NCI-H128 (cell line): Measurements from ENCODE around the gene CDYL.
A peak's percentile ranks its signal among the peaks of the same experiment; 100 is the strongest.
"Not testable (repeated sequence)": the region's sequence is repeated elsewhere in the genome, so short reads cannot be mapped to it uniquely, and the experiment has no call there.

Experiments used
- DNase-seq: peaks from one replicate; lab custom pipeline; 2025; ENCODE audit not compliant: unreplicated experiment; lab: John Stamatoyannopoulos, UW

Gene CDYL

GRCh38 chr6:4987432-4987831, 211.2 kb downstream of the CDYL start:
- no peak for DNase-seq

GRCh38 chr6:4994741-4995140, 218.5 kb downstream of the CDYL start:
- no peak for DNase-seq

- no peak for DNase-seq
Observed at GRCh38 chr6:4997862-4998261, 221.7 kb downstream of the CDYL start.

- no peak for DNase-seq
Observed at GRCh38 chr6:4999586-4999985, 223.4 kb downstream of the CDYL start.

GRCh38 chr6:5003604-5004372, 227.6 kb downstream of the CDYL start, which contains the start of gene RPP40:
TSS of gene RPP40 (minus strand) at chr6:5004037. CDS start at chr6:5004002, 35 bp downstream.
- DNase-seq = peak; percentile 73

GRCh38 chr6:5004373-5005037, 228.3 kb downstream of the CDYL start:
- no peak for DNase-seq

- not testable (repeated sequence) for DNase-seq
Observed at GRCh38 chr6:5005038-5005433, 228.8 kb downstream of the CDYL start.
